Measurements from ENCODE around the gene MMEL1.
"Not testable (repeated sequence)": the region's sequence is repeated elsewhere in the genome, so short reads cannot be mapped to it uniquely, and the experiment has no call there.

Gene MMEL1

GRCh38 chr1:2632561-2633361 lies at the start of gene MMEL1:
Gene MMEL1, minus strand, starts transcription at chr1:2633016. Its CDS starts 3,532 bp downstream, at chr1:2629484.
- in situ Hi-C loops (cut with MboI; ENCODE audit: low sequenced_read_pairs) = no loop called here

- in situ Hi-C loops (cut with MboI; ENCODE audit: low sequenced_read_pairs) = not testable (repeated sequence)
Observed at GRCh38 chr1:2676726-2677125, 43.9 kb upstream of the MMEL1 start.

- in situ Hi-C loops (cut with MboI; ENCODE audit: low sequenced_read_pairs) = not testable (repeated sequence)
Observed at GRCh38 chr1:2671656-2672055, 38.8 kb upstream of the MMEL1 start.

- in situ Hi-C loops (cut with MboI; ENCODE audit: low sequenced_read_pairs) = not testable (repeated sequence)
Observed at GRCh38 chr1:2659806-2660205, 27.0 kb upstream of the MMEL1 start.

GRCh38 chr1:2657909-2658308 lies 25.1 kb upstream of the MMEL1 start:
- in situ Hi-C loops (cut with MboI; ENCODE audit: low sequenced_read_pairs) = not testable (repeated sequence)

GRCh38 chr1:2657124-2657523 lies 24.3 kb upstream of the MMEL1 start:
- in situ Hi-C loops (cut with MboI; ENCODE audit: low sequenced_read_pairs) = not testable (repeated sequence)

GRCh38 chr1:2655598-2656434 lies 23.0 kb upstream of the MMEL1 start:
- in situ Hi-C loops (cut with MboI; ENCODE audit: low sequenced_read_pairs) = not testable (repeated sequence)

- in situ Hi-C loops (cut with MboI; ENCODE audit: low sequenced_read_pairs) = not testable (repeated sequence)
Observed at GRCh38 chr1:2654443-2654948, 21.7 kb upstream of the MMEL1 start.

- in situ Hi-C loops (cut with MboI; ENCODE audit: low sequenced_read_pairs) = not testable (repeated sequence)
Observed at GRCh38 chr1:2653741-2654442, 21.1 kb upstream of the MMEL1 start.

- in situ Hi-C loops (cut with MboI; ENCODE audit: low sequenced_read_pairs) = not testable (repeated sequence)
Observed at GRCh38 chr1:2652926-2653571, 20.2 kb upstream of the MMEL1 start.

GRCh38 chr1:2652152-2652925 lies 19.5 kb upstream of the MMEL1 start:
- in situ Hi-C loops (cut with MboI; ENCODE audit: low sequenced_read_pairs) = not testable (repeated sequence)

- in situ Hi-C loops (cut with MboI; ENCODE audit: low sequenced_read_pairs) = no loop called here
Observed at GRCh38 chr1:2650967-2651645, 18.3 kb upstream of the MMEL1 start.

GRCh38 chr1:2646837-2647236 lies 14.0 kb upstream of the MMEL1 start:
- in situ Hi-C loops (cut with MboI; ENCODE audit: low sequenced_read_pairs) = no loop called here

GRCh38 chr1:2645776-2646175 lies 13.0 kb upstream of the MMEL1 start:
- in situ Hi-C loops (cut with MboI; ENCODE audit: low sequenced_read_pairs) = no loop called here

GRCh38 chr1:2645143-2645542 lies 12.3 kb upstream of the MMEL1 start:
- in situ Hi-C loops (cut with MboI; ENCODE audit: low sequenced_read_pairs) = no loop called here

- in situ Hi-C loops (cut with MboI; ENCODE audit: low sequenced_read_pairs) = no loop called here
Observed at GRCh38 chr1:2644591-2645101, 11.8 kb upstream of the MMEL1 start.

GRCh38 chr1:2644171-2644570 lies 11.4 kb upstream of the MMEL1 start:
- in situ Hi-C loops (cut with MboI; ENCODE audit: low sequenced_read_pairs) = no loop called here

- in situ Hi-C loops (cut with MboI; ENCODE audit: low sequenced_read_pairs) = no loop called here
Observed at GRCh38 chr1:2643414-2644077, 10.7 kb upstream of the MMEL1 start.
